LoVo (cell line): Measurements from ENCODE around the gene AKT1.

Experiments
- DNase-seq: peaks from one replicate; pipeline ENCODE4 v3.0.0-alpha.2; 2016; ENCODE audit warnings: low spot score

Gene AKT1

GRCh38 chr14:104799244-104800014 lies 3.9 kb upstream of the AKT1 start:
- DNase-seq: no peak

DNA sequence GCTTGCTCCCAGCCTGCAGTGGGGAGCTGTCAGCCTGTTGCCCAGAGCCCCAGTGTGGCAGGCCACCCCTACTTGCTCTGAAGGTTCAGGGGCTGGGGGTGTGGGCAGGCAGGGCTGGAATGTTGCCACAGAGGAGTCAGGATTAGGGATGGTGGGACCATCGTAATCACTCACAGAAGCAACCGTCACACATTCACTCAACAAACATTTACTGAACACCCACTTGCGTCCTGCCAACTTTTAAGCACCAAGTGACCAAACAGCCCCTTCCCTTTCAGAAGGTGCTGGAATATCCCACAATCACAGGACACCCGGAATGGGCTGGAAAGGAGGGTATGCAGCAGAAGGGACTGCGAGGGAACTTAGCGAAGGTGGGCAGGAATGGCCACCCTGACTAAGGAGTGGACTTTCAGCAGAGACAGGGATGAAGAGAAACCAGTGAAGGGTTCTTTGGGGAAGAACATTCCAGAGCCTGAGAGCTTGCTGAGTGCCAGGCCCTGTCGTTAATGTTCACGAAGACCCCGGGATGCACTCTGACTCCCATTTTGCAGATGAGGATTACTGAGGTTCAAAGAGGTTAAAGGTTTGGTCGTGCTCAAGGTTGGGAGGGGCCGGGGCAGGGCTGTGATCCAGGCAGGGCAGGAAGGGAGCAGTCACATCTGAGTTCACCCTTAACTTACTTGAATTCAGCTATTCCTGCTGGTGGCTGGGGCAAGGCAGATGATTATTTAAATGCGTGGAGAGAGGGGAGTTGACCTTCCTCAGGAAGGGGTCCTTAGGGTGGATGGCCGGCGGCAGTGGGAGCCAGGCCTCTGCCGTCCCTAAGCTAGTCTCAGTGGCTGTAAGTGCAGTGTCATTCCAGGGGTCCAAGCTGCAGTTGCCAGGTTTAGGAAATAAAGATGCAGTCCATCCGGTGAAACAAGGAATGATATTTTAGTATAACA lies 3.0 kb upstream of the AKT1 start:
- no peak for DNase-seq

- no peak for DNase-seq
Observed at GRCh38 chr14:104797115-104798044, 1.8 kb upstream of the AKT1 start.

DNA sequence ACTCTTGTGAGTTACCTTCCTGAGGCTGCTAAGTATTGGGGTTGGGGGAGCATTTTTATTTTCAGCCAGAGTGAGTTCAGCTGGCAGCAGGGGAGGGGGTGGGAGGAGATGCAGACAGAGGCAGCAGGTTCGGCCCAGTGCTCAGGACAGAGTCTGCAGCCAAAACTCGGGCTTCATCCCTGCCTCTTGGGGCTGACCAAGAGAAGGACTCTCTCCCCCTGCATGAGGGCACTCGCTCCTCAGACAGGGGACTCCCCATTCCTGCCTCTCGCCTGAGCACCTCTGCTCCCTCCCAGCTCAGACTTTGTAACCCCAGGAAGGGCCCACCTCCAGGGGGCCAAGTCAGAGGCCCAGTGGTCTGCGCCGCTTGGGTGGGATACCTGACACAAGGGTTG lies 1.1 kb upstream of the AKT1 start:
- DNase-seq: no peak

DNA sequence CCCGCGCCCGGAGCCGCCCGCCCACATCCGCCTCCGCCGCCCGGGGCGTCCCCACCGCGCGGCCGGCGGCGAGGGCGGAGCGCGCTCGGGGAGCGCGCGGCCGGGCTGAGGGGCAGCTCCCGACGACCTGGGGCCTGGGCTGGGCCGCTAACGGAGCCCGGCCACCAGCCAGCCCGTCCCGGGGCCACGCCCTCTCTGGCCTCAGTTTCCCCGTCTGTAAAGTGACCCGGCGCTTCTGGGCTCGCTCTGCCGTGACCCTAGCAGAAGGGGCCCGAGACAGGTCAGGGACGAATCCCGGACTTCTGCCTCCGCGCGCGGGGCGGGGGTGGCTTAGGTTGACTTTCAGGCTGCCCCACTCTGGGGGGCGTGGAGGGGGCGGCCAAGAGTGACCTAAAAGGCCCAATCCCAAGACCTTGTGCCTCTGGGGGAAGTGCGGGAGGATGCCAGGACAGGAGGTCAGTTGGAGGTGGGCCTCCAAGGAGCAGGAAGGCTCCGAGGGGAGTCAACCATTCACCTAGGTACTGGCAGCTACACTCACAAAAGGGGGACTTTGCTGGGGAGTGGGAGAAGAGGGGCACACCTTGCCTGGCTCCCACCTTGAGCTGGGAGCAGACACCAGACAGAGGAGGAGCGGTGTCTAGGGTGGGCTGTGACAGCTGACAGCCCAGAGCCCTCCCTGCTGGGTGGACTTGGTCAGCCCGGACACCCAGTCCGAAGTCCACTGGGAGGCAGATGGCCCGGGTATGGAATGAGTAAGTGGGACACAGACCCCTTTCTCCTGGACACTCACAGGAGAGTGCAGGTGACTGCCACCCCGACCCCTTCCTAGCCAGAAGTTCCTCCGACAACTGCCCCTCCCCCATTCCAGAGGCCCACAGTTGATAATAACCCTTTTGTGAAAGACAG lies 486 bp upstream of the AKT1 start:
- DNase-seq: peak; percentile 64

DNA sequence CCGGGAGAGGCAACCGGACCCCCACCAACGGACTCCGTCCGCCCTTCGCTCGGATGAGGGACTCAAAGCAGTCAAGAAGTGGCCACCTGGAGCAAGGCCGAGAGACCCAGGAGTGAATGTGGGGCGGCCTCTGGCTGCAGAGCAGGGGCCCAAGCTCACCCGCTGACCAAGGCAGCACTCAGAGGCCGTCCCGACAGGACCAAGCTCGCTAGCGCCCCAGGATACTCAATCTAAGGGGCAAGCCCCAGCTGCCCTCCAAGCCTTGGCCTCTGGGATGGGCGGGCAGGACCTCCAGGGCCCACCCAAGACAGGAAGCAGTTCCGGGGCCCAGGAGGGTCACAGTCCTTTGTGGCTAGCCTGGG lies 936 bp downstream of the AKT1 start:
- no peak for DNase-seq

DNA sequence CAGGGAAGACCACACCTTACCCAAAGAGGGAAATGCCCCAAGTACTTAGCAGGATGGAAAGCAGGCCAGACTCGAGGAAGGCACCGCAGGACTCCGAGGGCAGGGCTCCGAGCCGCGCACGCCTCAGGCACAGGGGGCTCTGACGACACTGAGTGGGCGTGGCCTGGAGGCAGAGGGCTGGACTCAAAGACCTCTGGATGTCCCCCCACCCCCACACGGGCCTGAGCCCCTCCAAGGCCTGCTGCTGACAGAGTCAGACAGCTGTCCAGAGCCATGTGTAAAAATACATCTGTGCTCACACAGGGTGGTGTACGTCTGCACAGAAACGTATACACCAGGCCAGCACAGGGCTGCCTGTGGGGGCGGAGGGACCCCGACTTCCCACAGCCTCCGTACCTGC lies 1.4 kb downstream of the AKT1 start:
- peak; percentile 65 for DNase-seq

DNA sequence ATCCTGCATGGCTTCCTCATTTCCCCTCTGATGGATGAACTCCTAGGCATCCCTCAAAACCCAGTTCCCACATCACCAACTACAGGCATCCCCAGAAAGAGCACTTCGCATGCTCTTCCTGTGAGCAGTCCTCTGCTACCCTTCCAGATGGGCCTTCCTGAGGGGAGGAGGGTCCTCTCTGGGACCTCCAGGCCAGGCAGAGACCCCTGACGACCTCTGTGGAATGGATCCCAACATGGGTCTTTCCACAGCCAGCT lies 1.9 kb downstream of the AKT1 start:
- no peak for DNase-seq

DNA sequence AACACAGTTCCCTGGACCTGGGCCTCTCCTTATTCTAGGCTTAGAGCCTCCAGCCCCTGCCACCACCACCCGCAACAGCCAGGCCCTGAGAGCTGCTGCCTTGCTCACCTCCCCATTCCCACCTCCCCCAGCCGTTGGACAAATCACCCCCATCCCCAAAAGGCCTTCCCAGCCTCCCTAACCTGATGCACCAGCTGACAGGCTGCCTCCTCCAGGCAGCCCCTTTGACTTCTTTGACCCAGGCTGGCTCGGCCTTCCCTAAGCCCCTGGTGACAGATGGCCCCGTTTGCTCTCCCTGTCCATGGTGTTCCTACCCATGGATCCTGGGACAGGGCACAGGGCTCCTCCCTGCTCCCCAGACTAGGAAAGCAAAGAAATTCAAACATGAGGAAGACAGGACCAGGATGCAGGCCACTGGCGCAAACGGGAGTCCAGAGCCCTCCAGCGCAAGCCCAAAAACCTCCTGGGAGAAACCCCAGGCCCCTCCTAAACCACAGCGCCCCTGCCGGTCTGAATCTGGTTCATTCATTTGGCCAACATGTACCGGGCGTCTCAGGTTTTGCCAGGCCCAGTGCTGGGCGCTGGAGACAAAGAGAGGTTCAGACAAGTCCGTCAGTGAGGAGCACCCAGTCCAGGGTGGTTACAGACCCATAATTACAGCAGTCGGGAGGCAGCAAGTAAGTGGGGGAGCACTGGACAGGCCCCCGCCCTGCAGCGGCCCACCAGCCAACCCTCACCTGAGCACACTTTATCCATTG lies 2.4 kb downstream of the AKT1 start:
- DNase-seq: no peak

- no peak for DNase-seq
Observed at GRCh38 chr14:104792101-104792884, 3.3 kb downstream of the AKT1 start.

DNA sequence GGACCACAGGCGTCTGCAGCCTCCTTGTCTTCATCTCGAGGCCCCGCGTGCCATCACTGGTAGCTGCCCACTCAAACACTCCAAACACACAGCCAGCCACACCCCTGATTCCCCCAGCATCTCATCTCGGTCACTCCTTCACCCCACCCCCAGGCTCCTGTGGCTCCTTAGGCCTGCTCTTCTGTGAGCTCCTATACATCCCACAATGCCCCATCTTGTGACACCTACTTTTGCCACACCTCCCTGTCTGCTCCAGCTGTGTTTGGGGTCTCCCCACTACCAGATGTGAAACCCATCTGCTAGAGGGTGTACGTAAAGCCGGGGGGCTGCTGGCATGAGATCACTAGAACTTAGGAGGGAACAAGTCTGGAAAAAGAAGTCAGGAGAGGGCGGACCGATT lies 4.1 kb downstream of the AKT1 start:
- DNase-seq: no peak

- DNase-seq: no peak
Observed at GRCh38 chr14:104789752-104790743, 5.5 kb downstream of the AKT1 start.

DNA sequence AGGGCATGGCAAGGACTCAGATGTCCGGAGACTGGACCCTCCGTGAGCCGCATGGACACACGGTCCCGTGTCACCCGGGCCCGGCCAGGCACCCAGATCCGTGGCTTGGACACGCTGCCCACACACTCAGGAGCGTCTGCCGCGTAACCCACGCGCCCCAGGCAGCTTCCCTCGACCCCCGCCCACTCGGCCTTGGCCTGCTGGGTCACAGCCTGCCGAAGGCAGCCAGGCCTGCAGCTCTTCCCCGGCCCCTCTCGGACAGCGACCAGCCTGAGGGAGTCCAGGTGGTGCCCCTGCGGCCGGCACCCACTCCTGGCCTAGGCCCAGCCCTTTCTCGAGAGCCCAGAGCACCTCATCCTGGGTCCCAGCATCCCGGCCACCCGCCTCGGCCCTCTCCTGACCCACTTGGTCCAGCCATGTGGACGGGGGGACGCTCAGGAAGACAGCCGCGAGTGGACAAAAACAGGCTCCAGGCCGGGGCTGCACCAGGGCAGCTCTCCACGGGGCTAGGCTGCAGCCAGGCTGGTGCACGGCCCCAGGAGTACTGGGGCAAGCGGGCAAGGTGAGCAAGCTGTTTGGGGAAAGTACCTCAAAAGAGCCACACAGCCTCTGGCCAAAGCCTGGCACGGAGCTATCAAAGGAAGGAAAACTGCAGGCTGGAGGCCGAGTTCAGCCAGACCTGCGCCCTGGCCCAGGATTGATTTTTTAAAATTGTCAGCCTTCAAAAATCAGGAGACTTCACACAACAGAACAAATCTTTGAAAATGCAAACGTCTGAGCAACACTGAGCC lies 6.5 kb downstream of the AKT1 start:
- DNase-seq: no peak

GRCh38 chr14:104788161-104788818 lies 7.3 kb downstream of the AKT1 start:
- DNase-seq: no peak

DNA sequence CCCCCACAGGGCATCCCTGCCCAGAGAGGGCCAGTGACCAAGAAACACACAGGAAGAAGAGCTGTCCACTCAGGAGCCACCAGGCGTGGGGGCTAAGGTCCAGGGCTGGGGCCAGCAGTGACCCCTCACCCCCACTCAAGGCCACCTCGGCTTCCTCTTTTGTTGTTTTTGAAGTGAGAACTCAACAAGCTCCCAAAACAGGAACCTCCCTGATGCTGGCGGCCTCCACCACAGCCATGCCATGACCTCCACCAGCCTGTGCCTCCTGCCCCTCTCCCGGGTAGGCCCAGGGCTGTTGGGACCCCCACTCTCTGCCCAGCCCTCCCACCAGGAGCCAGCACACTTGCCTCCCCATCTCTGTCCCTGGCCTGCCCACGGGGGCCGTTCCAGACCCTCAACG lies 7.8 kb downstream of the AKT1 start:
- DNase-seq: no peak

- DNase-seq: no peak
Observed at GRCh38 chr14:104786726-104787675, 8.5 kb downstream of the AKT1 start.
